Inflammatory macrophage treated with lipopolysaccharide for 1 hour (primary cell): ENCODE data around the gene KLK14.

Experiments
- DNase-seq, 2 donors: peaks; one replicate each; pipeline ENCODE4 v3.0.0-alpha.2; 2020 to 2022

The KLK14 gene

GRCh38 chr19:51040151-51040550 lies 42.5 kb downstream of the KLK14 start:
- no peak for DNase-seq

- DNase-seq, result no peak
Observed at GRCh38 chr19:51036519-51036918, 46.2 kb downstream of the KLK14 start.

- DNase-seq, result no peak
Observed at GRCh38 chr19:51034704-51035103, 48.0 kb downstream of the KLK14 start, which contains the start of gene KLK12. Gene KLK12 (minus strand): TSS chr19:51035002. CDS start chr19:51034621, 381 bp downstream.

DNA sequence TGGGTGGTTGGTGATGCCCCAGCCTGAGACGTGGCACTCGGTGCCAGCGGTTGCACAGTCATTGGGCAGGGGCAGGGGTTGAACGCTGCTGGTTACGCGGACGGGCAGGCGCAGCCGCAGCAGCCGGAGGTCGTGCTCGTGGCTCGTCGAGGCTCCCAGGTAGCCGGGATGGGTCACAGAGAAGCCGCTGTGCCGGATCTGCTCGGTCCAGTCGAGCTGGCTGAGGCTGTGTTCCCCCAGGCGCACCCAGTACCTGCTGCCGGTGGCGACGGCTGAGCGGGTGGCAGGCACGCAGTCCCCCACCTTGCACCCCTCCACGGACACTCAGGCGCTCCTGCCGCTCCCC lies 50.8 kb downstream of the KLK14 start:
- DNase-seq, result no peak

GRCh38 chr19:51031220-51031879 lies 51.3 kb downstream of the KLK14 start:
- DNase-seq, result no peak

- no peak for DNase-seq
Observed at GRCh38 chr19:51030631-51031030, 52.1 kb downstream of the KLK14 start.

GRCh38 chr19:51029718-51030117 lies 53.0 kb downstream of the KLK14 start:
- DNase-seq, result no peak
